LNCAP (cell line): ENCODE results near the gene AMPH.

Experiments
- TF ChIP-seq, protein P1 (sequence below): fragments of 450-650 bp; IDR thresholded peaks from 2 replicates; pipeline ENCODE4 v1.5.1; 2017; ENCODE audit warnings: mild to moderate bottlenecking

The AMPH gene

DNA sequence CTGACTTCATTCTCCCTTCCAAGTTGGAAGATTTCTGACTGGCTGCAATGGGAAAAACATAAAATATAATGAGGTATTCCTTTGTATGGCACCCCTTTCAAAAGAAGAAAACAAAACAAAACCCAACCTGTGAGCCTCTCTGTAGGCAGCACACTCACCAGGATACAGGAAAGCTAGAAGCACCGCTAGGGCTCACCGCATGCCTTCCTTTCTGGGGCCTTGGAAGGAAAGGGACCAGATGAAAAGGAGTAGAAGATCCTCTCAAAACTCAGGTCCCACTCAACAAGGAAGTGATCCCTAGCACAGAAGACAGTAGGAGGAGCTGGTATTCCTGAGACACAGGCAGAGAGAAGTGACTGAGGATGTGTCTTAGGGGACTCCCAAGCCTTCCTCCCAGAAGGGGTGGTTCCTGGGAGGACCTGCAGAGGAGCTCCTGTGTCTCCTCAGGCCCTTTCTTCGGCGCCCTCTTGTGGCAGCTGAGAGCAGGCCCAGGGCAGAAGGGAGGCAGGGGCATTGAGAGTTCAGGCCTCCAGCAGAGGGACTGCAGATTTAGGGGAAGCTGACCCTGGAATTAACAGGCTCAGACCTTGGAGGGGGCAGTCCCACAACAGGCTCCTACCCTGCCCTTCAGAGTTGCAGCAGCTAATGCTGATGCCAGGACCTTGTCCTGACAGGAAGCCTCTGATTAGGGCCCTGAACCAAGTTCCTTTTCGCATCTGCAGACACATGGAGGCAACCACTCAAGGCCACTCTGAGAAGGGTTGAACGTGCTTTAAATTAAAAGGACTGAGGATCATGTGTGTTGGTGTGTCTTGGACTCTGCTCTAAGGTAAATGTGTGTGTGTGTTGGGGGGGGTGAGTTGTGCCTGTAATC is 285.6 kb downstream of the AMPH start:
- TF ChIP-seq, protein P1, sequence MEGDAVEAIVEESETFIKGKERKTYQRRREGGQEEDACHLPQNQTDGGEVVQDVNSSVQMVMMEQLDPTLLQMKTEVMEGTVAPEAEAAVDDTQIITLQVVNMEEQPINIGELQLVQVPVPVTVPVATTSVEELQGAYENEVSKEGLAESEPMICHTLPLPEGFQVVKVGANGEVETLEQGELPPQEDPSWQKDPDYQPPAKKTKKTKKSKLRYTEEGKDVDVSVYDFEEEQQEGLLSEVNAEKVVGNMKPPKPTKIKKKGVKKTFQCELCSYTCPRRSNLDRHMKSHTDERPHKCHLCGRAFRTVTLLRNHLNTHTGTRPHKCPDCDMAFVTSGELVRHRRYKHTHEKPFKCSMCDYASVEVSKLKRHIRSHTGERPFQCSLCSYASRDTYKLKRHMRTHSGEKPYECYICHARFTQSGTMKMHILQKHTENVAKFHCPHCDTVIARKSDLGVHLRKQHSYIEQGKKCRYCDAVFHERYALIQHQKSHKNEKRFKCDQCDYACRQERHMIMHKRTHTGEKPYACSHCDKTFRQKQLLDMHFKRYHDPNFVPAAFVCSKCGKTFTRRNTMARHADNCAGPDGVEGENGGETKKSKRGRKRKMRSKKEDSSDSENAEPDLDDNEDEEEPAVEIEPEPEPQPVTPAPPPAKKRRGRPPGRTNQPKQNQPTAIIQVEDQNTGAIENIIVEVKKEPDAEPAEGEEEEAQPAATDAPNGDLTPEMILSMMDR: peak; percentile 80

DNA sequence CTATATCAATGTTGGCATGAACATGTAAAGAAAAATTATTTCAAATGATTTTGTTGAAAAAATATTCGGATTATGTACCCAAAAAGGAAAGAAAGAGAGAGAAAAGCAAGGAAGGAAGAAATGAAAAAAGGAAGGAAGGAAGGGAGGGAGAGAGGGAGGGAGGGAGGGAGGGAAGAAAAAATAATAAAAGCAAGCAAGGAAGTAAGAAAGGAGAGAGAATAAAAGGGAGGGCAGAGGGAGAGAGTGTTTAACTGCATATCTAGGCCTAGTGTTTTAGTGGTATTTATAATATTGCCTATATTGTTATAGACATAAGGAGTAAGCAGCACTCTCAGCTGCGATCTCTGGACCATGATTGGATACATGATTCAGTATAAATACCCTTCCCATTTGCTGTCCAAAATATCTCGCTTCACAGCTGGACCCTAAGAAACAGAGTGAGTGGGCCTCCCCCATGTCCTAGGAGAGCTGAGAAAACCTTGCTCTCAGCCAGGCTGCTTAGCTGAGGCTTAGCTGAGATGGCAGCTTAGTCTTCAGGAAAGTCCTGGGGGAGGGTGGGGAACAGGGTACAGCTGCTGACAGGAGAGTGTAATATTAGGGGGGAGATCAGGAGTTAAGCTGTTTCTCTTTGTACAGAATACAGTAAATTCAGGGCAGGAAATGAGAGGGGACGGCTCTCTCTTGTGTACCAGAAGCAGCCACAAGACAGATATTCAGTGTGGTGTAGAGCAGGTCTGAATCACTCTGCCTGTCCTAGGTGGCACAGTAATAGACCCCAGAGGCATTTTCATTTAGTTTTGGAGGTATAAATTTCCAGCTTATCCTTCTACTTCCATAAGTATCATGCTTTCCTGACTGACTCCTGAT is 291.0 kb downstream of the AMPH start:
- TF ChIP-seq, protein P1: no peak

DNA sequence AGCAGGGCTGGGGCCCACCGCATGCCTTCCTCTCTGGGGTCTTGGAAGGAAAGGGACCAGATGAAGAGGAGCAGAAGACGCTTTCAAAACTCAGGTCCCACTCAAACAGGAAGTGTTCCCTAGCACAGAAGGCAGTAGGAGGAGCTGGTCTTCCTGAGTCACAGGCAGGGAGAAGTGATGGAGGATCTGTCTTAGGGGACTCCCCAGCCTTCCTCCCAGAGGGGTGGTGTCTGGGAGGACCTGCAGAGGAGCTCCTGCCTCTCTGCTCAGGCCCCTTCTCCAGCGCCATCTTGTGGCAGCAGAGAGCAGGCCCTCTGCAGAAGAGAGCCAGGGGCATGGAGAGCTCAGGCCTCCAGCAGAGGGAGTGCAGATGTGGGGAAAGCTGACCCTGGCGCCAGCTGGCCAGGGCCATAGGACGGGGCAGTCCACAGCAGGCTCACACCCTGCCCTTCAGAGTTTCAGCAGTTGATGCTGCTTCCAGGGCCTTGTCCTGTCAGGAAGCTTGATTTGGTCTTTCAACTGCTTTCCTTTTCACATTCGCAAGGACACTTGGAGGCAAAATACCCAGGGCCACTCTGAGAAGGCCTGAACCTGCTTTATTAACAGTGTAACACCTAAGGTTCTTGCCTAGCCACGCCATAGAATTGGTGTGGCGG is 295.6 kb downstream of the AMPH start:
- TF ChIP-seq, protein P1: peak; percentile 97

DNA sequence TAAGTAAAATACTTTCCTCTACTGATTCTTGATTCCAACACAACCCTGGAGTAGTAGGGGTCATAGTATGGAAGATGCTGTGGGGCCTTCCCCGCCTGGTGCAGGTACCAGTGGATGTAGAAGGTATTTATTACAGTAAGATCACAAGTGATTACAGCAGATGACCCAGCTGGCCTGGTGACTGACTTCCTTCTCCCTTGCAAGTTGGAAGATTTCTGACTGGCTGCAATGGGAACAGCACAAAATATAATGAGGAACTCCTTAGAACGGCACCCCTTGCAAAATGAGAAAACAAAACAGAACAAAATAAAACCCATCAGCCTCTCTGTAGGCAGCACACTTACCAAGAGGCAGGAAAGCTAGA is 296.1 kb downstream of the AMPH start:
- TF ChIP-seq, protein P1: no peak

DNA sequence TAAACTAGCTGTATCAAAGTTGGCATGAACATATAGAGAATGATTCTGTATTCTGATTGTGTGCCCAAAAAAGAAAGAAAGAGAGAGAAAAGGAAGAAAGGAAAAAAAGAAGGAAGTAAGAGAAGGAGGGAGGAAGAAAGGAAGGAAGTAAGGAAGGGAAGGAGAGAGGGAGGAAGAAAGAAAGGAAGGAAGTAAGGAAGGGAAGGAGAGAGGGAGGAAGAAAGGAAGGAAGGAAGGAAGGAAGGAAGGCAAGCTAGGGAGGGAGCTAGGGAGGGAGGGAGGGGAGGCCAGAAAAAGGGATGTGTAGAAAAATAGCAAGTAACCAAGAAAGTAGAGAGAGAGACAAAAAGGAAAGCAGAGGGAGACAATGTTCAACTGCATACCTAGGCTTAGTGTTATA is 297.0 kb downstream of the AMPH start:
- TF ChIP-seq, protein P1: no peak
